ENCODE results near the gene SETBP1. TPM values are rescaled to one million over a fixed set of nuclear protein-coding genes. Genes with fewer than 3 reads are reported as not detected.

SETBP1 gene
- total and polyA plus RNA-seq, 3 donors from 2014 or later, result 6.2 to 34.7 (median 33.1) TPM

GRCh38 chr18:44961288-44961995 is 280.8 kb downstream of the SETBP1 start:
- WGBS, 2 donors, result 85 to 91% methylated on average over 3 of the region's 3 CpGs
- Histone ChIP-seq H3K36me3 (ENCODE audit: low read depth, missing control alignments) (no peaks in the 10 kb centered on the region), H3K4me1 (peaks cover 3% of the 10 kb centered on the region), H3K9me3 (no peaks in the 10 kb centered on the region), H3K27ac (no peak overlapping the region), H3K27me3 (no peaks in the 10 kb centered on the region), H3K4me3 (no peak overlapping the region)
- no peak for DNase-seq
- intact Hi-C loops (cut with DNase I; ENCODE audit: low total_unique reads), result no loop called here
- TF ChIP-seq CTCF (IDR thresholded peaks at IDR 0.05) (no peak), POLR2A (IDR thresholded peaks at IDR 0.05) (no peak)

GRCh38 chr18:44967599-44967998 is 286.9 kb downstream of the SETBP1 start:
- peaks cover 19% of the 10 kb centered on the region for H3K4me1 ChIP-seq
- H3K27ac ChIP-seq, result no peak overlapping the region
- H3K9me3 ChIP-seq, result no peaks in the 10 kb centered on the region
- no peak overlapping the region for H3K4me3 ChIP-seq
- no peak for DNase-seq
- WGBS, 2 donors, result 33 to 53% methylated on average over 1 of the region's 1 CpG
- H3K27me3 ChIP-seq, result no peaks in the 10 kb centered on the region
- TF ChIP-seq POLR2A (IDR thresholded peaks at IDR 0.05), result no peak
- no peaks in the 10 kb centered on the region for H3K36me3 ChIP-seq (ENCODE audit: low read depth, missing control alignments)
- intact Hi-C loops (cut with DNase I; ENCODE audit: low total_unique reads), result no loop called here

- WGBS, 2 donors, result 45 to 61% methylated on average over 2 of the region's 2 CpGs
- peak; percentile 68 for DNase-seq
- intact Hi-C loops (cut with DNase I; ENCODE audit: low total_unique reads), result no loop called here
Observed at GRCh38 chr18:44968336-44968735, 287.6 kb downstream of the SETBP1 start.

GRCh38 chr18:44969214-44969795 is 288.6 kb downstream of the SETBP1 start:
- intact Hi-C loops (cut with DNase I; ENCODE audit: low total_unique reads), result no loop called here
- 29 to 39% methylated on average over 5 of the region's 5 CpGs for WGBS, 2 donors
- peak overlapping the region in 1 of 2 donors; percentile 41 for H3K27ac ChIP-seq
- TF ChIP-seq POLR2A (IDR thresholded peaks at IDR 0.05) (no peak), CTCF (IDR thresholded peaks at IDR 0.05) (no peak)
- H3K4me3 ChIP-seq, result no peak overlapping the region
- H3K9me3 ChIP-seq, result no peaks in the 10 kb centered on the region
- no peaks in the 10 kb centered on the region for H3K36me3 ChIP-seq (ENCODE audit: low read depth, missing control alignments)
- peaks cover 19% of the 10 kb centered on the region for H3K4me1 ChIP-seq
- H3K27me3 ChIP-seq, result no peaks in the 10 kb centered on the region
- DNase-seq, result peak; percentile 52

More at GRCh38 chr18:44968336-44968735, 287.6 kb downstream of the SETBP1 start:
- H3K36me3 ChIP-seq (ENCODE audit: low read depth, missing control alignments), result no peaks in the 10 kb centered on the region
- peaks cover 19% of the 10 kb centered on the region for H3K4me1 ChIP-seq
- TF ChIP-seq CTCF (IDR thresholded peaks at IDR 0.05), result no peak
- no peak for TF ChIP-seq POLR2A (IDR thresholded peaks at IDR 0.05)
- no peaks in the 10 kb centered on the region for H3K27me3 ChIP-seq
- H3K27ac ChIP-seq, result peak overlapping the region in 1 of 2 donors; percentile 41
- no peak overlapping the region for H3K4me3 ChIP-seq
- H3K9me3 ChIP-seq, result no peaks in the 10 kb centered on the region

GRCh38 chr18:44973282-44973681 is 292.6 kb downstream of the SETBP1 start:
- WGBS, 2 donors, result 84 to 90% methylated on average over 2 of the region's 2 CpGs
- peaks cover 17% of the 10 kb centered on the region for H3K4me1 ChIP-seq
- intact Hi-C loops (cut with DNase I; ENCODE audit: low total_unique reads), result no loop called here
- no peak overlapping the region for H3K27ac ChIP-seq
- peak in 1 of 3 experiments; percentile 4 for TF ChIP-seq CTCF (IDR thresholded peaks at IDR 0.05)
- TF ChIP-seq POLR2A (IDR thresholded peaks at IDR 0.05), result no peak
- H3K4me3 ChIP-seq, result no peak overlapping the region
- no peaks in the 10 kb centered on the region for H3K36me3 ChIP-seq (ENCODE audit: low read depth, missing control alignments)
- DNase-seq, result no peak
- H3K27me3 ChIP-seq, result no peaks in the 10 kb centered on the region
- no peaks in the 10 kb centered on the region for H3K9me3 ChIP-seq
